GM18498 (cell line): Measurements from ENCODE around the gene DOCK4.
"Not testable (repeated sequence)": the region's sequence is repeated elsewhere in the genome, so short reads cannot be mapped to it uniquely, and the experiment has no call there.

Experiments
- ATAC-seq: cut with Tn5 transposase; IDR thresholded peaks from one replicate; pipeline ENCODE4 v1.9.1; 2021; ENCODE audit warnings: mild to moderate bottlenecking, moderate library complexity; ENCODE audit not compliant: unreplicated experiment

The DOCK4 gene, protein sequence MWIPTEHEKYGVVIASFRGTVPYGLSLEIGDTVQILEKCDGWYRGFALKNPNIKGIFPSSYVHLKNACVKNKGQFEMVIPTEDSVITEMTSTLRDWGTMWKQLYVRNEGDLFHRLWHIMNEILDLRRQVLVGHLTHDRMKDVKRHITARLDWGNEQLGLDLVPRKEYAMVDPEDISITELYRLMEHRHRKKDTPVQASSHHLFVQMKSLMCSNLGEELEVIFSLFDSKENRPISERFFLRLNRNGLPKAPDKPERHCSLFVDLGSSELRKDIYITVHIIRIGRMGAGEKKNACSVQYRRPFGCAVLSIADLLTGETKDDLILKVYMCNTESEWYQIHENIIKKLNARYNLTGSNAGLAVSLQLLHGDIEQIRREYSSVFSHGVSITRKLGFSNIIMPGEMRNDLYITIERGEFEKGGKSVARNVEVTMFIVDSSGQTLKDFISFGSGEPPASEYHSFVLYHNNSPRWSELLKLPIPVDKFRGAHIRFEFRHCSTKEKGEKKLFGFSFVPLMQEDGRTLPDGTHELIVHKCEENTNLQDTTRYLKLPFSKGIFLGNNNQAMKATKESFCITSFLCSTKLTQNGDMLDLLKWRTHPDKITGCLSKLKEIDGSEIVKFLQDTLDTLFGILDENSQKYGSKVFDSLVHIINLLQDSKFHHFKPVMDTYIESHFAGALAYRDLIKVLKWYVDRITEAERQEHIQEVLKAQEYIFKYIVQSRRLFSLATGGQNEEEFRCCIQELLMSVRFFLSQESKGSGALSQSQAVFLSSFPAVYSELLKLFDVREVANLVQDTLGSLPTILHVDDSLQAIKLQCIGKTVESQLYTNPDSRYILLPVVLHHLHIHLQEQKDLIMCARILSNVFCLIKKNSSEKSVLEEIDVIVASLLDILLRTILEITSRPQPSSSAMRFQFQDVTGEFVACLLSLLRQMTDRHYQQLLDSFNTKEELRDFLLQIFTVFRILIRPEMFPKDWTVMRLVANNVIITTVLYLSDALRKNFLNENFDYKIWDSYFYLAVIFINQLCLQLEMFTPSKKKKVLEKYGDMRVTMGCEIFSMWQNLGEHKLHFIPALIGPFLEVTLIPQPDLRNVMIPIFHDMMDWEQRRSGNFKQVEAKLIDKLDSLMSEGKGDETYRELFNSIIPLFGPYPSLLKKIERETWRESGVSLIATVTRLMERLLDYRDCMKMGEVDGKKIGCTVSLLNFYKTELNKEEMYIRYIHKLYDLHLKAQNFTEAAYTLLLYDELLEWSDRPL (N-terminal part only)

DNA sequence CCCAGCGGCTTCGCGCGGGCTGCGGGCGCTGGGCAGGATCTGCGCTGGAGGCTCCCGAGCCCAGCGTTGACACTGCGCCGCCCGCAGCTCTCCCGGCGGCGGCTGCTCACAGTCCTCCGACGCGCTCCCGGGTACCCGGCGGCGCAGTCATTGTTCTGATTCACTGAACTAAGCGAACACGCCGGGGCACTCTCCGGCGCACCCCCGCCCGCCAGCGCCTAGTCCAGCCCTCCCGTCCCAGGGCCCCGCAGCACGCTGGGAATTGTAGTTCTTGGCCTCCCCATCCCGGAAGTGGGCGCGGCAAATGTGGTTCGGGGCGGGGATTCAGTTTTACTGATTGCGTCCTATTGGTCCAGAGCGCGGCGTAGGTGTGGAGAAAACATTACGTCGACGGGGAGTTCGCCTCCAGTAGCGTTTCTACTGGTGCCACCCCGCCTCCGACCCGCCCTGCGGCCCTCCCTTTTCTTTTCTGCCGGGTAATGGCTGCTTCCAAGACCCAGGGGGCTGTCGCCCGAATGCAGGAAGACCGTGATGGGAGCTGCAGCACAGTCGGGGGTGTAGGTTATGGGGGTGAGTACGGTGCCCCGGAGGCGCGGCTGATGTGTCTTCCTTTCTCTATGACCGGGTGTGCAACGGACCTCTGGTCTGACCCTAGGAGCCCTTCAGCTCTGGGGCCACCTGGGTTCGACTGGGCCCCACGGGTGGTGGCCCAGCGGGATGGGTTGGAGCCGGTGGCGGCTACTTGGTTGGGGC lies at the start of gene DOCK4, which contains the start of gene ZNF277:
DOCK4 (minus strand) TSS at position 162 of the 753 bp plus-strand sequence. CDS start 261 bp downstream, outside the sequence.
ZNF277 (plus strand) TSS at position 458 of the 753 bp plus-strand sequence; CDS start at position 480, 22 bp downstream.
- ATAC-seq = peak; percentile 95

DNA sequence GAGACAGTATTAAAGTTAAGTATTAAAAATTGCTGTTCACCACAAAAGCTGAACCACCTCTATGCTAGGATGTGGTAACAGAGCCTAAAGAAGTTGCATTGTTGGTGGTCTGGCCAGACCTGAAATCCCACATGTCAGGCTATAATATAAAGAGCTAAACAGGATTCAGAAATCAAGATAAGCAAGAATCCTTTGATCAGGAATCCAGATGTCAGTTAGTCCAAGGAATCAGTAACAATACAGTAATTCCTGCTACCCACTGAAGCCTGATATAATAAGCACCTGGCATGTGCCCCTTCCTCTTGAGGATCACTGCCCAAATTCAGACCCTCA lies 49.2 kb upstream of the DOCK4 start:
- no peak for ATAC-seq

DNA sequence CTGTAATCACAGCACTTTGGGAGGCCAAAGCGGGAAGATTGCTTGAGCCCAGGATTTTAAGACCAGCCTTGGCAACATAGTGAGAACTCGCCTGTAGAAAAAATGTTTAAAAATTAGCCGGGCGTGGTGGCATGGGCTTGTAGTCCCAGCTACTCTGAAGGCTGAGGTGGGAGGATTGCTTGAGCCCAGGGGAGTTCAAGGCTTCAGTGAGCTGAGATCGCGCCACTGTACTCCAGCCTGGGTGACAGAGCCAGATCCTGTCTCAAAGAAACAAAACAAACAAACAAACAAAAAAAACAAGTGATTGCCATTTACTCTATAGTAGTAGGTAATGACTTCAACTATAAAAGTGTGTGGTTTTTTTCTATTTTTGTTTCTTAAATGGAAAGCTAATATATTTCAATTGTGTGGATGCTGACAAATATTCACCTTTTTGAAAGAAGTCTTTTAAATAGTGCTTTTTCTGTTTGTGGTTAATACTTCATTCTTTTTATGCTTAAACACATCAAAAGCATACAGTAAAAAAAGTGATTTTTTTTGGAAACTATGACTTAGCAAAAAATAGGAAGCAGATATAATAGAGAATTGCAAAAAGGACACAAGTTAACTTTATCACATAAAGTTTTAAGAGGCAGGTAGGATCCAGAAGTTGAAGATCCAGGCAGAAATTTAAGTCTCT lies 48.6 kb upstream of the DOCK4 start:
- ATAC-seq = no peak

DNA sequence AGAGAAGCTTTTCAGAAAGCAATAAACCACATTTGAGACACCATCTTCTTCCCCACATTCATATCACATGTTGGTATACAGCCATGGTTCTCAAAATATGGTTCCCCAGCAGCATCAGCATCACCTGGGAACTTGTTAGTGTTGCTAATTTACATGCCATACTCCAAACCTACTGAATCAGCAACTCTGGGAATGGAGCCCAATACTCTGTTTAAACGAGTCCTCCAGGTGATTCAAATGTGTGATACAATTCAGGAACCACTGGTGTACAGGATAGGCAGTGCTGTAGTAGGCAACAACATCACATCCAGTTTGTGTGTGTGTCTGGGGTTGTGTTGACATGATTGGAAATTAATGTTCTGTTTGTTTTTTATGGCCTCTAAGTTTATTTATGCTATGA lies 48.0 kb upstream of the DOCK4 start:
- ATAC-seq = no peak

DNA sequence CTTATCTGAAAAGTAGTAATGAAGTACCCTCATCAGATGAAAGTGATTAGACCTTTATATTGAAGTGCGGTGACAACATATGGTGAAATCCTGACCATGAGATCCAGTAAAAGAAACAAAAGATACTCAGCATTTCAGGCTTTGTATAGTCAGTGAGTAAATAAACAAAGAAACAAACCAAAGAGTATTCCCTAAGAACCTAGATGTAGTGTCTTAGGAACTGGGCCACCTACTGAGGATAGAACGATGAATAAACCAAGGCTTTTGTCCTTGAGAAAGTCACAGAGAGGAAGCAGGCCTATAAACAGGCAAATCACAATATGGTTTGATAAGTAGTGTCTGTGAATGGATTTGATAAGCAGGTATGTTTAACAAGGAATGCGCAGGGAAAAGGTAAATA lies 46.5 kb upstream of the DOCK4 start:
- no peak for ATAC-seq

DNA sequence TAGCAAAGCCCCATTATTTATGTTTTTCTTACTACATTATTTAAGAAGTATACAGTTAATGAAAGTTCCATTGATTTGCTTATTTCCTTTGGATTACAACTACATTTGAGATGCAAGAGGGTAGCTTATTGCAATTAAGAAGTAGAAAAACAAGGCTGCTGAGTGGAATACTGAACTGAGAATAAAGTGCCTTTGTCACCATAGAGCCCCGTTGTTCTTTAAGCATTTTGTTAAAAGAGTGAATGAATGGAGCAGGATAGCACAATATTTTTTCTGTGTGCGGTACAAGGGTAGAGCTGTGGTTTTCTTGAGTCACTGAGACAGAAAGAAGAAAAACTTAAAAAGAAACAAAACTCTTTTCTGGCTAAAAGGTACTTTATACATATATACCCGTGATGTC lies 45.9 kb upstream of the DOCK4 start:
- ATAC-seq = no peak

DNA sequence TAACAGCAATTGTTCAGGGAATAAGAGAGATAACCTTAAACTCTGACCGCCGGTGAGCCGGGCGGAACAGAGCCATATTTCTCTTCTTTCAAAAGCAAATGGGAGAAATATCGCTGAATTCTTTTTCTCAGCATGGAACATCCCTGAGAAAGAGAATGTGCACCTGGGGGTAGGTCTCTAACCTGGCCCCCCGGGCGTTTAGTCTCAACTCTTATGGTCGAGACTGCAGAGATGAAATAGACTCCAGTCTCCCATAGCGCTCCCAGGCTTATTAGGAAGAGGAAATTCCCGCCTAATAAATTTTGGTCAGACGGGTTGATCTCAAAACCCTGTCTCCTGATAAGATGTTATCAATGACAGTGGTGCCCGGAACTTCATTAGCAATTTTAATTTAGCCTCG lies 43.8 kb upstream of the DOCK4 start:
- ATAC-seq = not testable (repeated sequence)

DNA sequence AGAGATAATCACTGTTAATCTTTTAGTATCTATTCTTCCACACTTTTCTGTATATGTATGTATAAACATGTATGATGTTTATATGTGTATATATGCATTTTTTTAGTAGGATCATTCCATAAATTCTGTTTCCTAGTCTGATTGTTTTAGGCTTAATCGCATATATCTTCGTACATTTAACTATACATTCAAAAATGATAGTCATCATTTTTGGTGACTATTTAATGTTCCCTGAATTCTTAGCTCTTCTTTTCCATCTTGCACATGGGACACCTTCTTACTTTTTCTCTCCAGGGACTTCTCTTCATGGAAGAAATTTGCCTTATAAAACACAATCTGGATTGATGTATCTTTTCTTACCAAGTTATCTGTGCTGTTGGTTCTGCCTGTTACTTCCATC lies 42.4 kb upstream of the DOCK4 start:
- ATAC-seq = no peak

DNA sequence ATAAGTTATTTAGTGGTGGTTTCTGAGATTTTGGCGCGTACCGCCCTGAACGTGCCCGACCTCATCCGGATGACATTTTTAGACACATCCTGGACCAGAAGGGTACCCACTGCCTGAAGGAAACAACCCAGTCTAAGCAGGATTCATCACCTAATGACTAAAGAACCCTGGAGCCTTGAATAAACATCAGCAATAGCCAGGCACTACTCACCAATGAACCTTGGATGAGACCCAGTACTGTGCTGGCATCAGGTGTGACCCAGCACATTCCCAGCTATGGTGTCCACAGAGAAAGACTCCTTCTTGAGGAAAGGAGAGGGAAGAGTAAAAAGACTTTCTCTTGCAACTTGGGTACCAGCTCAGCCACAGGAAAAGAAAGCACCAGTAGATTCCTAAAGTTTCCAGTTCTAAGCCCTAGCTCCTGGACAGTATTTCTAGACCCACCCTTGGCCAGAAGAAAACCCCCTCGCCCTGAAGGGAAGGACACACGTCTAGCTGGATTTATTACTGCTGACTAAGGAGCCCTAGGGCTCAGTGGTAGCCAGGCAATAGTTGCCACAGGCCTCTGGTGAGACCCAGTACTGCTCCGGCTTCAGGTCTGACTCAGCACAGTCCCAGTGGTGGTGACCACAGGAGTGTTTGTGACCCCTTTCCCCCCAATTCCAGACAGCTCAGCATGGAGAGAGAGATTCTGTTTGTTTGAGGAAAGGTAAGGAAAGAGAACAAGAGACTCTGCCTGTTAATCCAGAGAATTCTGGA lies 32.8 kb upstream of the DOCK4 start:
- no peak for ATAC-seq

DNA sequence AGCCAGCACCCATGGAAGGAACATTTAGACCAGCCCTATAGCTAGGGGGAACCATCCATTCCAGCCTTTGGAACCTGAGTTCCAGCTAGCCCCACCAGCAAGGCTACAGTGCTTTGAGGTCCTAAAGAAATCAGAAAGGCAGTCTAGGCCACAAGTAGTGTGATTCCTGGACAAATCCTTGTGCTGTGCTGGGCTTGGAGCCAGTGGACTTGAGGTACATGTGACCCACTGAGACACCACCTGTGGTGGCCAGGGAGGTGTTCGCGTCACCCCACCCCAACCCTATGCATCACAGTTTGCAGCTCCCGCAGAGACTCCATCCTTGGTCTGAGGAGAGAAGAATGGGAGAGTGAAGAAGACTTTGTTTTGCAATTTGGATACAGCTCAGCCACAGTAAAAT lies 32.1 kb upstream of the DOCK4 start:
- no peak for ATAC-seq

DNA sequence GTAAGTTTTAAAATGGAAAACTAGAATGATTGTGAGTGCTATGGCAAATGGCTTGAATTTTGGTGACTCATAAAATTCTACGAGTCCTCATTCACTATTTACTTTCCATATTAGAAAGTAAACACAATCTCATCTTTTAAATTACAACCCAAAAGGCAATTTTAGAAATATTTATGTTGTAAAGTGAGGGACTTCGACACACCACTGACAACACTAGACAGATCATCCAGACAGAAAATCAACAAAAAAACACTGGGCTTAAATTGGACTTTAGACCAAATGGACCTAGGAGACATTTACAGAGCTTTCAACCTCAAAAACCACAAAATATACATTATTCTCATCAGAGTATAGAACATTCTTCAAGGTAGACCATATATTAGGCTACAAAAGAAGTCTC lies 30.4 kb upstream of the DOCK4 start:
- no peak for ATAC-seq

DNA sequence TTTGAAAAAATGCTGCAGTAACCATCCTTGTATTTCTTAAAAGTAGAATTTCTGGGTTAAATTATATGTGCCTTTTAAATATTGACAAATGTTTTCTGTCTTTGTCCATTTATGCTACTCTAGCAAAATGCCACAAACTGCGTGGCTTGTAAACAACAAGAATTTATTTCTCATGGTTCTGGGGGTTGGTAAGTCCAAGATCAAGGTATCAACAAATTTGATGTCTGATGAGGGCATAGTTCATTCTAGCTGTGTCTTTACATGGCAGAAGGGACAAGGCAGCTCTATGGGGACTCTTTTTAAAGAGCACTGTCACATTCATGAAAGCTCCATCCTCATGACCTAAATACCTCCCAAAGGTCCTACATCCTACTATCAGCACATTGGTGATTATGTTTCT lies 27.9 kb upstream of the DOCK4 start:
- ATAC-seq = no peak

DNA sequence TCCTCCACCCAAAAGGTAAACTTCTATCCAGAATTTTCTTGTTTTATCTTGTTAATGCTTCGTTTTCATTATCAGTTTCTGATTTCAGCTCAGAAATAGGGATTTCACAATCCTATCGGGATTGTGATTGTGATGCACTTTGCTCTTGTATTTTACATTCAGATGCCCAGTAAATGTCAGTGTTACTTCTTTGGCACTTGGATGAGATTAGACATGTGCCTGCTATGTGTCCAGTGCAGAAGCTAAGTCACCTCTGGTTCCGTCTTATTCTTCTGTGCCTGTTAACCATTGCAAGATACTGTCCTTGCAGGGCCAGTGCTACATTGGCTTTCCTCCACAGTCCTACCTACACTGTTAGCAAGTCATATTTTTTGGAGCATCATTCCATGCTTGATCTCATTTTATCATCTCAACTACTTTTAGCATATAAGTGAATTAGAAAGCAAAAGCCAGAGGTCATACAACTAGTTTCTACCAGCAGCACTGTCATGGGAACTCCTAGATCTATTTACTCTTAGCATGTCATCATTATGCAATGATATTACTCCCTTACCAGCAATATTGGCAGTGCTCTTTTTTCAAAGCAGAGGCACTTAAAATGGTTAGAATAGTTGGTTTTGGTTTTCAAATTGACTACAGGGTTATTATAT lies 27.0 kb upstream of the DOCK4 start:
- ATAC-seq = no peak

DNA sequence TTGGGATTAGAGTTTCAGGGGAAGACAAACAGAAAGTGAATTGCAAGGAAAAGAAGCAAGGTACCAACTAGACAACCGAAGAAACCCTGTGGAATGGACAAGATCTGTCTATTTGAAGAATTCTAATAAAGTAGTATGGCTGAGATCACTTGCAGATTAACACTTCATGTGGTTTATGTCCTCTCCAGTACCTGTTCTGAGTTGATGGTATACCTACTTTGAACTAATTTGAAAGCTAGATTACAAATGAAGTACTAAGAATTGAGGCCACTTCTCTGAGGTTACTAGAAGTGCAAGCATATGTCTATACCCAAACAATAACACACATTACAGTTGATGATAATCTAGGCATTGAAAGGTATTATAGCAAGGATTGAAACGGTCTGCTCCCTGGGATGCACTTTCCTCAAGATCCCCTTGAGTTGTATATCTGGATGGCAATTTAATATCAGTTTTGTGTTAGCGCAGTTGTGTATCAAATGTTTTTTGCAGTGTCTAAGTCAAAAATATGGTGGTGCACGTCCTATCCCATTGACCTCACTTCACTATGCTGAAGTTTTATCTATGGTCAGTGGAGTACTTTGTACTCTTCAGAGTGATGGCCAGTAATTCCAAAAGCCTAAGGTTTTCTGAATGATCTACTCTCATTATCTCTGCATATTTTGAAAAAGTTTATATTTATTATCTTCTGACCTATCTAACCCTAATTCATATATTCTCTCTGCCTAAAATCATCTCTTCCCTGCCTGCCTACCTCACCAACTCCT lies 26.2 kb upstream of the DOCK4 start:
- ATAC-seq = no peak

DNA sequence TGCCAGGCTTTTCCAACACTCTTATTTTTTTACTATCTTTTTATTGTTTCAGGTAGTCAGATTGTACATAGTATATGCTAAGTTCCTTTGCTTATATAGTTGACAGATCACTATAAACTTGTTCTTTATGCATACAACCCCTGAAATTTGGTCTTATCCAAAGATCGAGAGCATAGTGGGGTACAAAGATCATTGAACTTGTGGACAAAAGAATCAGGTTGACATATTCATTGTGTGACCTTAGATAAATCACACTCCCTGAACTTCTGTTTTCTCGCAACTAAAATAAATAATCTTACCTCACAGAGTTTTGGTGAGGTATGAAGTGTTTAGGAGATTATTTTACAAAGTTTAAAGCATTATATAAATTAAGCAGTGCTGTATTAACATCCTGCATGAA lies 22.4 kb upstream of the DOCK4 start:
- ATAC-seq = no peak

DNA sequence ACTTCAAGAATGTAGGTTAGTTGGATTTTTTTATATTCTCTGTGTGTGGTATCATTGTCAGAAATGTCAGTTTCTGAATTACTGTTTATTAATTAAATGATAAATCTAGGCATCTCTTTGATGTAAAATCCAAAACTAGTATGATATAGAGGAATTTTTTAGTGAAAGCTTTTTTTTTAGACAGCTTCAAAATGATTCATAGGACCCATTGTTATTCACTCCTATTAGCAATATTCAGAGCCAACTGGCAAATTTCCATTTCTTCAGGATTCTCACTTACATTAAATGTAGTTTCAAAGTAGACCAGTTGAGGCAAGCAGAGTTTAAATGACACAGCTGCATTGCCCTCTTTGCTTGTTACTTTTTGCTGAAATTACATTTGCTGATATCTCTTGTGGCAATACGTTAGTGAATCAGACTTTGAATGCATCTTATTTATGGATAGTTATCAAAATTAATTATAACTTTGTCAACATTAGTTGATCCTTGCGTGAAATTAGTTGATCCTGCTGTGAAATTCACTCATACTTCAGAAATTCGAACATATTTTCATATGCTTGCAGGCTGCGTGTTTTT lies 20.6 kb upstream of the DOCK4 start:
- ATAC-seq = no peak

DNA sequence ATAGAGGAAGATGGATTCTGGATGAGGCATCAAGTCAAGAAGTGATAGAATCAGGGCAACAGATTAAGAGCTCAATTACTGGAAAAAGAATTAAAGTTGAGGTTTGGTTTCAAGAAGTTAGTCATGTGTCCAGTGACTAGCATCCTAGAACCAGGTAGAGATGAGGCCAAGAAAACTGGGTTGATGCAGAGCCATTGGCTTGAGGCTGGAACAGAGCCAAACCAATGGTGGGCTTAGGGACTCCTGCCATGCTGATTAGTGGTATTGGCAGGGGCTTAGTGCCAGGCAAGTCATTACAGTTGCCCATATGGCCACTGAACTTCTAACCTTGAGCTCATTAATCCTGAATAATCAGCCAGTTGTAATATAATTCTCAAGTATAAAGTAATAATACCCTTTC lies 18.8 kb upstream of the DOCK4 start:
- ATAC-seq = no peak

DNA sequence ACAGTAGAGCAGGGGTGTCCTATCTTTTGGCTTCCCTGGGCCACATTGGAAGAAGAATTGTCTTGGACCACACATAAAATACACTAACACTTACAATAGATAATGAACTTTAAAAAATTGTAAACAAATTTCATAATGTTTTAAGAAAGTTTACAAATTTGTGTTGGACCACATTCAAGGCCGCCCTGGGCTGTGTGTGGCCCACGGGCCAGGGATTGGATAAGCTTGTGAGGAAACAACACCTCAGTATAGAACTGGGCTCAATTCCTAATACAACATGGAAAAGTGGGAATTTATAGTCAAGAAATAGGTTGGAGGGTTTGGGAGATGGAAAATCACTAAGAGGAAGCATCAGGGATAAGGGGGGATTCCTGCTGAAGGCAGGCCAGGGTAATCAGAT lies 18.0 kb upstream of the DOCK4 start:
- ATAC-seq = no peak
